Stimulated activated CD8-positive, alpha-beta memory T cell treated with anti-CD3 and anti-CD28 coated beads, Interleukin-15, amount 100 ng/mL, for 1 hour (primary cell): ENCODE results near the gene TMEM52.
"Not testable (repeated sequence)": the region's sequence is repeated elsewhere in the genome, so short reads cannot be mapped to it uniquely, and the experiment has no call there.

ENCODE experiments used
- DNase-seq: peaks from one replicate; pipeline ENCODE4 v3.0.0-alpha.2; 2020; ENCODE audit warnings: low read depth

Gene TMEM52

GRCh38 chr1:1893997-1894353 is 25.1 kb downstream of the TMEM52 start:
- DNase-seq, result no peak

- no peak for DNase-seq
These were observed 25.6 kb downstream of the TMEM52 start for GRCh38 chr1:1893291-1893985.

- DNase-seq, result no peak
These were observed 26.3 kb downstream of the TMEM52 start for GRCh38 chr1:1892763-1893120.

- no peak for DNase-seq
These were observed 26.9 kb downstream of the TMEM52 start for GRCh38 chr1:1892079-1892762.

GRCh38 chr1:1891349-1892078 is 27.6 kb downstream of the TMEM52 start:
- DNase-seq, result peak; percentile 49

GRCh38 chr1:1890506-1891348 is 28.4 kb downstream of the TMEM52 start, which contains the start of gene GNB1:
TSS of gene GNB1 (minus strand) at chr1:1891087. CDS start at chr1:1825453, 65,634 bp downstream.
- DNase-seq, result peak; percentile 66

GRCh38 chr1:1889847-1890505 is 29.1 kb downstream of the TMEM52 start:
- peak; percentile 22 for DNase-seq

- DNase-seq, result no peak
These were observed 29.9 kb downstream of the TMEM52 start for GRCh38 chr1:1889090-1889750.

- DNase-seq, result not testable (repeated sequence)
These were observed 35.2 kb downstream of the TMEM52 start for GRCh38 chr1:1883890-1884289.

- DNase-seq, result no peak
These were observed 35.8 kb downstream of the TMEM52 start for GRCh38 chr1:1883092-1883873.

- DNase-seq, result no peak
These were observed 37.4 kb downstream of the TMEM52 start for GRCh38 chr1:1881727-1882126.

GRCh38 chr1:1880617-1881312 is 38.3 kb downstream of the TMEM52 start:
- no peak for DNase-seq

- DNase-seq, result no peak
These were observed 39.1 kb downstream of the TMEM52 start for GRCh38 chr1:1879942-1880341.

- no peak for DNase-seq
These were observed 41.1 kb downstream of the TMEM52 start for GRCh38 chr1:1877865-1878436.

- no peak for DNase-seq
These were observed 42.6 kb downstream of the TMEM52 start for GRCh38 chr1:1876335-1876930.

- DNase-seq, result no peak
These were observed 43.1 kb downstream of the TMEM52 start for GRCh38 chr1:1875932-1876331.

- DNase-seq, result no peak
These were observed 44.2 kb downstream of the TMEM52 start for GRCh38 chr1:1874901-1875300.

- DNase-seq, result no peak
These were observed 45.9 kb downstream of the TMEM52 start for GRCh38 chr1:1873186-1873585.
